RPMI7951 (cell line): ENCODE results near the gene CBLN3. TPM values are rescaled to one million over a fixed set of nuclear protein-coding genes. Genes with fewer than 3 reads are reported as not detected.
"Not testable (repeated sequence)": the region's sequence is repeated elsewhere in the genome, so short reads cannot be mapped to it uniquely, and the experiment has no call there.

ENCODE experiments used
- DNase-seq: peaks from one replicate; pipeline ENCODE4 v3.0.0-alpha.2; 2012; ENCODE audit warnings: low read depth
- total RNA-seq: library from RNA; depleted of rRNA; stranded (reverse); fragments of >200 nt; shearing (Covaris generic); gene quantifications from 2 replicates; pipeline ENCODE4 v1.2.3, GENCODE V29; 2014; rRNA removed

Gene CBLN3
- 0.72 and 1.3 TPM in 2 replicates for total RNA-seq

DNA sequence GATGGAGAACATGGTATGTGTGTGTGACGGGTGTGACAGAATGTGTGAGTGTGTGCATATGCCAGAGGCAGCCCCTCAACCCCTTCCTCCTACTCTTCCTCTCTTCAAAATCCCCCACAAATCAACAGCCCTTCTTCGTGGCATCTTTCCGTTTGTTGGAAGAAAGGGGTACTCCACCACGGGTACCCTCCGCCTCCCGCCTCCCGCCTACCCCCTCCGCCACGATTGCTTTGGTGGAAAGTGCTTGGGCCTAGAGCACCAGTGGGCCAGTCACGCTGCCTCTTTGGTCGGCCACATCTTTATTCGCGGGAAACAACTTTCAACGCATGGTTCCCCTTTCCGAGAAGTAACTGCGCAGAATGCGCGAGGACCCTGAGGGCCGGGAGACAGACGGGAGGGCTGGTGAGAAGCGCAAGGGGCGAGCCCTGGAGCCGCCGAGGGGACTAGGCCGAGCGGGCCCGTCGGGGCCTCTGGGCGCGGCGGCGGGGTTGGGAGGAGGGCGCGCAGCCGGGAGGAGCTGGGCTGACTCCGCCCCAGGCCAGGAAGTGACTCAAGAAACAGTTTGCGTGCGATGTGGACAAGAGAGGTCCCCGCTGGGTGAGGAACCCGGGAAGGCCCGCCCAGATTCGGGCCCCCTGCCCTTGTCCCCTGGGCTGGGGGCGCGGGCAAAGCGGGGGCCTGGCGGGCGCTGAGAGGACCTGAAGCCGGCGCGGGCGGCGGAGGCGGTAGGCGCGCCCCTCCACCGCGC lies at the start of gene CBLN3, which contains the start of gene KHNYN:
TSS of gene CBLN3 (minus strand) at position 274 of the 748 bp plus-strand sequence. CDS start 614 bp downstream, outside the sequence.
TSS of gene KHNYN (plus strand) at position 560 of the 748 bp plus-strand sequence. CDS start 777 bp downstream, outside the sequence.
- DNase-seq = peak; percentile 91

DNA sequence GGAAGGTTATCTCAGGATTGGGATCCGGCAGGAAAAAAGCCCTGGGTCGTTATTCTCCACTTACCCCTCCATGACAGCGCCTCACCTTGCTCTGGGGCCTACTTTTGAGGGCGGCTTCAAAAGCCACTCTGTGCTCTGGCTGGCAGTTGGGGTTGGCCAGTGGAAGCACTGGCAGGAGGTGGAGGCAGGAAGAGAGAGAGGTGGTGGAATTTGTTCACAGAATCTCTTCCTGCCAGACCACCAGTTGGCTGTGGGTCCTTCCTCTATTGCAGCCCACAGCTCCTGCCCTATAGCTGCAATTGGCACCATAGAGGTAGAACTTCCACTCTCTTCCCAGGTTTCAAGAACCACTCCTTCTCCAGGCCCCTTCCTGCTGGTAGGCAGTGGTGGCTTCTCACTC lies 45.8 kb upstream of the CBLN3 start:
- DNase-seq = no peak

GRCh38 chr14:24473211-24473610 lies 43.7 kb upstream of the CBLN3 start:
- no peak for DNase-seq

DNA sequence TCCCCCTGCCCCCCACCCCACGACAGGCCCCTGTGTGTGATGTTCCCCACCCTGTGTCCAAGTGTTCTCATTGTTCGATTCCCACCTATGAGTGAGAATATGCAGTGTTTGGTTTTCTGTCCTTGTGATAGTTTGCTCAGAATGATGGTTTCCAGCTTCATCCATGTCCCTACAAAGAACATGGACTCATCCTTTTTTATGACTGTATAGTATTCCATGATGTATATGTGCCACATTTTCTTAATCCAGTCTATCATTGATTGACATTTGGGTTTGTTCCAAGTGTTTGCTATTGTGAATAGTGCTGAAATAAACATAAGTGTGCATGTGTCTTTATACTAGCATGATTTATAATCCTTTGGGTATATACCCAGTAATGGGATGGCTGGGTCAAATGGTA lies 41.0 kb upstream of the CBLN3 start:
- DNase-seq = not testable (repeated sequence)

- no peak for DNase-seq
Observed at GRCh38 chr14:24465805-24466204, 36.3 kb upstream of the CBLN3 start.

DNA sequence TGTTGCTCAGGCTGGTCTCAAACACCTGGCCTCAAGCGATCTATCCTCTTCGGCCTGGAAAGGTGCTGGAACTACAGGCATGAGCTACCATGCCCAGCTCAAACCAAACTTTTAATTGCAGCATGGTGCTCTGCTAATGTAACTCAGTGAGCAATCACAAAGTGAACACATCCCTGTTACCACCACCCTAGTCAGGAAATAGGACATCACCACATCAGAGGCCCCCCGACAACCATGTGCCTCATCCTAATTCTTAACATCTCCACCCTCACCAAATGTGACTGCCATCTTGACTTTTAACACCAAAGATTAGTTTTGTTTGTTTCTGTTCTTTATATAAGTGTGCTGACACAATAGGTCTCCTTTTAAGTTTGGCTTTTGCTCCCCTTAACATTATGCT lies 35.9 kb upstream of the CBLN3 start:
- no peak for DNase-seq

DNA sequence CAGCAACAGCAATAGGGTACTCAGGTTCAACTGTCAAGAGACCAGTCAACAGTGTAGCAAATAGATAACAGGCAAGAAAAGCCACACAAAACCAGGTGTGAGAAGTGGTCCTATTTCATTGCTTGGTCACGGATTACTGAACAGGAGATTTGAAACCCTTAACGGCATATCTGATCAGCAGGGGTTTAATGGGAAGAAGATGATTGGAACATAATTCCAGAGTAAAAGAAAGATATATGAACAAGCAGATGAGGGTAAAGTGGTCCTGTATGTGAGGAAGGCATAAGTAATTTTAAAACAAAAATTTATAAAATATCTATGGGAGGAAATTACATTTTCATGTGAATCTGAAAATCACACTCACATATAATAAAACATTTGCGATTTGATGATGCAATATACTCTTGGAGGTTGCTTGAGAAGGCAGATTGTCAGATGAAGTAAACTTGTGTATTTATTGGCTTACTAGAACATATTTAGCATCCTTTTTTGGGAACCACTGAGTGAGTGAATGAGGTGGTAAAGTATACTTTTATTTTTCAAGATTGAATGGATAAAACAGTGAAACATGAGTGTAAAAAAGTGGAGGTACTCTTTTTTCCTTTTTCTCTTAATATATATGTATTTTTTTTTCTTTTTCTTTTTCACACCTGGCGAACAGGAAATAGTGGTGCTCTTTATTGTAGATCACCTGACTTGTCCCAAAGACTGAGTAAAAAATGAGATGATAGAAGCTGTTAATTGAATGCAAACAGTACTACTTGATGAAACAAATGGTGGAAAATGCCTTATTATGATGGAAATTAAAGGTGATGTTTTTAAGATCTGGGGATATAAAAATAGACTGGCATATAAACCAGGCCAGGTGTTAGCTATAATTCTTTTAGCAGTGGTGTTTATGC lies 34.7 kb upstream of the CBLN3 start:
- DNase-seq = no peak

DNA sequence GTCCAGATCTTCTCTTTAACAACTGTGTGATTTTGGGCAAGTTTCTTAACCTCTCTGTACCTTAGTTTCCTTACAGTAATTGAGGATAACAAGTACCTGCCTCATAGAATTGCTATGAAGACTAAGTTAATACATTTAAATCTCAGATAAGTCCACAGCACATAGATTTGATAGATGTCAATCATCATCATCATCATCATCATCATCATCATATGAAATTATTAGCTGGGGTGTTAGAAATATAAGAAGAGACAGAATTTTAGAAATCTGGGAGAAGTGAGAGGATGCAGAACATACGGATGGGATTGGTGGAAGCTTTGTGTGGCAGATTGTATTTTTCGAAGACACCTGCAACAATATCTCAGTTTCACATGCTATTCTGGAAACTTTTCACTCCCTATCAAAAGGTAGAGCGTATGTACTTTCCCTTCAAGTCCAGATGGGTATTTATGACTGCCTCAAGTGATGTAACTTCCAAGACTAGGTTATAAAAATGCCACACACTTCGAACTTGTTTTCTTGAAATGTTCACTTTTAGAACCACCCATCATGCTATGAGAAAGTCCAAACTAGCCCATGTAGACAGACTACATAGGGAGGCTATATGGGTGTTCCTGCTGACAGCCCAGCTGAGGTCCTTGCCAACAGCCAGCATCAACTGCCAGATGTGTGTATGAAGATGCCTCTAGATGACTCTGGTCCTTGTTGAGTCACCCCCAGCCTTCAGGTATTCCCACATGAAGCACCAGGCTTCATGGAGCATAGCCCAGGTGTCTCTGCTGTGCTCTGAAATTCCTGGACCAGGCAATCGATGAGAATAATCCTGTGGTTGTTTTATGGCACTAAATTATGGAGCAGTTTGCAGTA lies 33.8 kb upstream of the CBLN3 start:
- DNase-seq = no peak

DNA sequence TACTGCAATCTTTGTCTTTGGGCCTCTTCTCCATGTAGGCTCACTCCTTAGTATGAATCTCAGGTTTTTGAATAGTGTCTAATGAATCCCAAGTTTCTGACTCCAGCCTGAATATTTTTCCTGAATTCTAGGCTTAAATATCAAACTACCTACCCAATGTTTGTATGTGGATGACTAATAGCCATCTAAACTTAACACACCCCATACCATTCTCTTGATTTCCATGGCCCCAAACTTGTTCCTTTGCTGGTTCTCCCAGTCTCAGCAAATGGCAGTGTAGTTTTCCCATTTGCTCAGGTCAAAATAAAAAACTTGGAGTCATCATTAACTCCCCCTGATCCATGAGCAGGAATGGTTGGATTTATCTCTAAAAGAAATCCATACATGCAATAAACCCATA lies 31.9 kb upstream of the CBLN3 start:
- no peak for DNase-seq

DNA sequence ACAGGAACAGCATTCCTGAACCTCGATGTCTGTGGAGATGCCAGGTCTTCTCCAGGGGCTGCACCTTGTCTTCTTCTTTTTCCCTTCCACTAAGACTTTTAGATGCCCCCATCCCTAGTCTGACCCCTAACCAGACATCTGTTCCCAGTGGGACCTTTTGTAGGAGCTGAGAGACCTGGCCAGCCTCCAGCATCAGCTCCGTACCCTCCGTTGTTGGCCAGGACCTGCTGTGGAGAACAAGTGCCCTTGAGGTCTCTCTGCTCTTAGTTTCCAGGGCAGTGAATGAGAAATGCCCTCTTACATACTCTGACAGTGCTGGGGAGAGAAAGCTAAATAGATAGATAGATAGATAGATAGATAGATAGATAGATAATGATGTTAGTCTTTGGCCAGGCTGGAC lies 29.9 kb upstream of the CBLN3 start:
- no peak for DNase-seq

GRCh38 chr14:24458736-24459135 lies 29.3 kb upstream of the CBLN3 start:
- no peak for DNase-seq

GRCh38 chr14:24456980-24457379 lies 27.5 kb upstream of the CBLN3 start:
- no peak for DNase-seq

- not testable (repeated sequence) for DNase-seq
Observed at GRCh38 chr14:24450828-24451227, 21.4 kb upstream of the CBLN3 start.

DNA sequence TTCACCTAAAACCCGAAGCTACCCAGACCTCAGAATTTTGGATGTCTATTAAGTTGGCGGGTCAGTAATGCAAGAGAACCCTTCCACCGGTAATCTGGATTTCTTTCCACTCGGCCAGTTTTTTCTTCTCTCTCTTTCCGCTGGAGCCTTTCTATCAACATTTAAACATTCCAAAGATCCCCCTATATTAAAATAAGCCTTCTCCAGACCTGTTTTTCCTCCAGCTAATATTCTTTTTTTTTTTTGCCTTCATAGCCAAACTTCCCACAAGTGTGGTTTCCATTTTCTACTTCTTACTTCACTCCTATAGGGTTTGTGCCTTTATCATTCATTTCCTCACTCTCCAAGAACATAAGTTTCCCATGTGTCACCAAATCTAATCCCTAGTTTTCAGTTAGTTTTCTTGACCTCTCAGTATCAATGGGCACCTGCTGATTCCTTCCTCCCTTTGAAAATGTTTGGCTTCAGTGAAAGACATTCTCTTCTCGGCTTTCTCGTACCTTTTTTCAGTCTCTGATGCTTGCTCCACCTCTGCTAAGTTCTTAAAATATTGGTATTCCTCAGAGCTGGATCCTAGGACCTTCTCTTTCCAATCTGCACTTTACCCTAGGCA lies 13.7 kb upstream of the CBLN3 start:
- no peak for DNase-seq

GRCh38 chr14:24442240-24443052 lies 13.0 kb upstream of the CBLN3 start, which contains the start of gene SDR39U1:
TSS of gene SDR39U1 (minus strand) at chr14:24442776. CDS start at chr14:24442769, 7 bp downstream.
- peak; percentile 97 for DNase-seq

DNA sequence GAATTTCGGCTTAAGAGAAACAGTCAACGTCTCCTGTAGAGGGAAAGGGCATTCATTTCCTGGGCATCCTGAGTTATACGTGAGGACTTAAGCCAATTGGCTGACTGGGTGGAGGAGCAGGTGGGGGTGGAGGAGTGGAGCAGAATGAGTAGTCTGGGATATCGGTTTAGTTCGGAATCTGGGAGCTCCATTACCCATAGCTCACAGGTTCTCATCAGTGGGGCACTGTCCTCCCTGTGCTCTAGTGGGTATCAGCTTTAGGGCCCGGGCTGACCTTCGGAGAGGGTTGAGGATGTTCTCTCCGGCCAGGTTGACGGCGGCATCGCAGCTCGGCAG lies 12.4 kb upstream of the CBLN3 start:
- DNase-seq = no peak

DNA sequence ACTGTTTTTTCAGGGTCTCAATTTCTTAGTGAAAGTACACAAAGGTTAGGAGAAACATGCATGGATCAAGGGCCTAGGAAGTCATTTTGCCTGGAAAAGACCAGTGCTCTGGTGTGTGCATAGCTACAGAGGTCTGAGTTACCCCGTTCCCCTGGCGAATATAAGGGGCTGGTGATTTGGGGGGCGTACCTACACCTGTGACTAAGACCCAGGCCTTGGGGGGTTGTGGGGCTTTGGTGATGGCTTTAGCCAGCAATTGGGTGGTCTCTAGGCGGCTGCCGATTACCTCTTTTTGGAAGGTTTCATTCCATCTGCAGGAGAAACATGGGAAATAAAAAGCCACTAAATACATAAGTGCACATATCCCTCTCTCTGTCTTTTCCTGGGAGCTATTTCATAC lies 12.0 kb upstream of the CBLN3 start:
- DNase-seq = no peak

DNA sequence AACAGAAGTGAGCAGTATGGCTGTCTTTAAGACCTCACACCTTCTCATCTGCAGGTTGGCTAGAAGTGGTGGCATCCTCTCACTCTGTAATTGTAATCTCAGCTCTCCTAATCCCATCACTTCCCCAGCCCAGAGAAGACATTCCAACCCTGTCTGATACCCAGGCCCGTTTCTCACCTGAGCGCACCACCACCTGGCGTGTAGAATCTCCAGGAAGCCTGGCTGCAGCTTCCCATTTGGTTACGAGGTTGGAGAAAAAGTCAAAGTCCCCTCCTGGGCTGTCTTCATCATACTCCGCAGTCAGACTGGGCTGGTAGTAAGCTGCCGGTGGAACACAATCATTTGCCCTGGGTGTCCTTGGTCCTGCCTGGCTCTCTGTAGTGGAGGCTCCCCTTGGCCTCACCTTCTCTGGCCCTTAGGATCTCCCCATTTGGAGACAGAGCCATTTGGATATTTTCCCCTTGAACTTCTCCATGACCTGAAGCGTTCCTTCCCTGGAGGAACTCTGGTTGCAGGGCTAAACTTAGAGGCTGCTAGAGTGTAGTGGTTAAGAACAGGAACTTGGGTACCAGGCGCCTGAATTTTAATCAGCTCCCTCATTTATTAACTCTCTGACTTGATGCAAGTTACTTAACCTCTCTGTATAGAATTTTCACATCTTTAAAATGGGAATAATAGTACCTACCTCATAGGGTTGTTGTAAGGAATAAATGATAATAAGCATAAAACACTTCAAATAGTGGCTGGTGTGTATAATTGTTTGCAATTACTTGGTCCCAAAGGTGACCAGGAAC lies 11.3 kb upstream of the CBLN3 start:
- no peak for DNase-seq

GRCh38 chr14:24439830-24440605 lies 10.6 kb upstream of the CBLN3 start:
- no peak for DNase-seq
